ENCODE results near the gene GNB1L.

GRCh38 chr22:19888131-19888746 is 33.6 kb upstream of the GNB1L start:
- no peak for TF ChIP-seq POLR2A (IDR thresholded peaks at IDR 0.05; ENCODE audit: low read depth, low read length)
- TF ChIP-seq NFIC (IDR thresholded peaks at IDR 0.05; ENCODE audit: low read depth, low read length): no peak
- no peak for TF ChIP-seq CTCF (IDR thresholded peaks at IDR 0.05 in 2 of 3, conservative IDR thresholded peaks at IDR 0.05 in 1 of 3; ENCODE audit: control insufficient read depth in 2 of 3, extremely low read depth in 1 of 3, insufficient read depth in 1 of 3, low read depth in 3 of 3, low read length in 3 of 3)
- TF ChIP-seq RAD21 (IDR thresholded peaks at IDR 0.05; ENCODE audit: insufficient read depth, low read depth, low read length): no peak
- no peak for TF ChIP-seq CHD2 (IDR thresholded peaks at IDR 0.05; ENCODE audit: borderline replicate concordance, low read depth, low read length)
- no peak for TF ChIP-seq RFX5 (IDR thresholded peaks at IDR 0.05; ENCODE audit: low read depth, low read length)

Data from GM12878 (cell line).